ENCODE data around the gene SPRR4. TPM values are rescaled to one million over a fixed set of nuclear protein-coding genes. Genes with fewer than 3 reads are reported as not detected.

SPRR4 gene
- total and polyA plus RNA-seq, 2 donors (not counting 3 experiments of a cell fraction or from before 2014, with no cell fraction given) = not detected

GRCh38 chr1:152998476-152998875, 28.0 kb downstream of the SPRR4 start:
- dilution Hi-C loops (cut with MboI; ENCODE audit: extremely low pct_ligation_motif_present, low sequenced_read_pairs) (no loop called here), intact Hi-C loops (cut with micrococcal nuclease) (no loop called here)
- ChIA-PET POLR2A (no interaction called here), CTCF (no interaction called here)
- TF ChIP-seq MYC (IDR thresholded peaks at IDR 0.05; ENCODE audit: low read depth, low read length) (no peak), EZH2 (IDR thresholded peaks at IDR 0.05; ENCODE audit: borderline replicate concordance, low read depth, low read length, severe bottlenecking) (no peak), POLR2A (IDR thresholded peaks at IDR 0.05; ENCODE audit: low read depth, low read length) (no peak), FOS (IDR thresholded peaks at IDR 0.05; ENCODE audit: borderline replicate concordance, insufficient read depth, low read length) (no peak), POLR2AphosphoS5 (IDR thresholded peaks at IDR 0.05; ENCODE audit: insufficient read depth, low read depth, low read length) (no peak), JUN (IDR thresholded peaks at IDR 0.05; ENCODE audit: borderline replicate concordance, insufficient read depth, insufficient read length, low read depth) (no peak), MAX (IDR thresholded peaks at IDR 0.05; ENCODE audit: insufficient read depth, insufficient read length) (no peak), GATA2 (IDR thresholded peaks at IDR 0.05; ENCODE audit: insufficient read depth, insufficient read length, low read depth, low read length) (no peak)
- TF ChIP-seq, protein P1, sequence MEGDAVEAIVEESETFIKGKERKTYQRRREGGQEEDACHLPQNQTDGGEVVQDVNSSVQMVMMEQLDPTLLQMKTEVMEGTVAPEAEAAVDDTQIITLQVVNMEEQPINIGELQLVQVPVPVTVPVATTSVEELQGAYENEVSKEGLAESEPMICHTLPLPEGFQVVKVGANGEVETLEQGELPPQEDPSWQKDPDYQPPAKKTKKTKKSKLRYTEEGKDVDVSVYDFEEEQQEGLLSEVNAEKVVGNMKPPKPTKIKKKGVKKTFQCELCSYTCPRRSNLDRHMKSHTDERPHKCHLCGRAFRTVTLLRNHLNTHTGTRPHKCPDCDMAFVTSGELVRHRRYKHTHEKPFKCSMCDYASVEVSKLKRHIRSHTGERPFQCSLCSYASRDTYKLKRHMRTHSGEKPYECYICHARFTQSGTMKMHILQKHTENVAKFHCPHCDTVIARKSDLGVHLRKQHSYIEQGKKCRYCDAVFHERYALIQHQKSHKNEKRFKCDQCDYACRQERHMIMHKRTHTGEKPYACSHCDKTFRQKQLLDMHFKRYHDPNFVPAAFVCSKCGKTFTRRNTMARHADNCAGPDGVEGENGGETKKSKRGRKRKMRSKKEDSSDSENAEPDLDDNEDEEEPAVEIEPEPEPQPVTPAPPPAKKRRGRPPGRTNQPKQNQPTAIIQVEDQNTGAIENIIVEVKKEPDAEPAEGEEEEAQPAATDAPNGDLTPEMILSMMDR (IDR thresholded peaks at IDR 0.05; ENCODE audit: extremely low read depth in 1 of 2, insufficient read depth in 1 of 2, low read depth in 1 of 2, low read length in 2 of 2) = no peak
- no peak overlapping the region for H2AFZ ChIP-seq (ENCODE audit: low read depth, low read length)
- no peak for FAIRE-seq
- H3K27ac ChIP-seq (ENCODE audit: insufficient read depth, low read depth, low read length) = no peak overlapping the region
- H3K4me3 ChIP-seq (replicated peaks in 1 of 3; ENCODE audit: insufficient read depth in 1 of 3, low read depth in 1 of 3, low read length in 3 of 3) = no peak overlapping the region
- no peaks in the 10 kb centered on the region for H3K4me1 ChIP-seq (ENCODE audit: control insufficient read depth, extremely low read depth, insufficient read depth, low read length)
- no peaks in the 10 kb centered on the region for H4K20me1 ChIP-seq (replicated peaks; ENCODE audit: control insufficient read depth, extremely low read depth, insufficient read depth, low read length)
- no peak overlapping the region for H3K4me2 ChIP-seq (ENCODE audit: insufficient read depth, low read length)
- H3K27me3 ChIP-seq (ENCODE audit: control insufficient read depth in 2 of 2, insufficient read depth in 2 of 2, low read length in 2 of 2) = no peaks in the 10 kb centered on the region
- DNase-seq (ENCODE audit: low read depth, low spot score) = no peak
- H3K9ac ChIP-seq (replicated peaks; ENCODE audit: extremely low read depth, insufficient read depth, low read length) = no peak overlapping the region
- H3K9me1 ChIP-seq (replicated peaks; ENCODE audit: control insufficient read depth, extremely low read depth, insufficient read depth, low read length) = no peaks in the 10 kb centered on the region
- no peaks in the 10 kb centered on the region for H3K36me3 ChIP-seq (ENCODE audit: control insufficient read depth in 2 of 2, extremely low read depth in 1 of 2, insufficient read depth in 2 of 2, low read length in 2 of 2)
- BruUV-seq (replicated peaks) = no TSS peak
- H3K9me3 ChIP-seq (replicated peaks; ENCODE audit: control insufficient read depth, insufficient read depth, low read length) = no peaks in the 10 kb centered on the region
- no peaks in the 10 kb centered on the region for H3K79me2 ChIP-seq (ENCODE audit: control insufficient read depth, insufficient read depth, low read length)
